HCT116 (cell line): ENCODE measurements around the gene HIVEP1.

Source experiments
- EZH2 ChIP-seq: fragments of 200-600 bp; sonication (generic); IDR thresholded peaks from 2 replicates; pipeline ENCODE4 v1.6.1; 2017; ENCODE audit warnings: antibody characterized with exemption, mixed run types
- EZH2phosphoT487 ChIP-seq: fragments of 200-600 bp; IDR thresholded peaks from 2 replicates; pipeline ENCODE4 v1.6.1; 2018; ENCODE audit warnings: antibody characterized with exemption, borderline replicate concordance
- FOSL1 ChIP-seq: IDR thresholded peaks from 2 replicates; pipeline ENCODE4 v1.6.1; 2012; ENCODE audit warnings: low read depth
- POLR2A ChIP-seq: IDR thresholded peaks from 2 replicates; pipeline ENCODE4 v1.7.0; 2011; ENCODE audit warnings: borderline replicate concordance; ENCODE audit not compliant: insufficient read depth, insufficient read length; ENCODE audit errors: extremely low read depth
- POLR2AphosphoS5 ChIP-seq: IDR thresholded peaks from 2 replicates; pipeline ENCODE4 v1.6.1; 2011; ENCODE audit warnings: mild to moderate bottlenecking, low read depth, low read length, moderate library complexity
- TF ChIP-seq, protein P1 (sequence below), 3 experiments: fragments of 200-600 bp in 1 of 3; sonication (generic) in 1 of 3; IDR thresholded peaks in 2 of 3; conservative IDR thresholded peaks in 1 of 3; 2 replicates each; pipeline ENCODE4 v1.5.1; 2012 to 2017; ENCODE audit warnings: low read depth in 2 of 3, low read length in 2 of 3, antibody characterized with exemption in 1 of 3, borderline replicate concordance in 1 of 3, control low read depth in 1 of 3, mild to moderate bottlenecking in 1 of 3, mixed read lengths in 1 of 3, mixed run types in 1 of 3, moderate library complexity in 1 of 3; ENCODE audit not compliant: insufficient read depth in 1 of 3
- TF ChIP-seq, protein P2 (sequence below): IDR thresholded peaks from 2 replicates; pipeline ENCODE4 v1.6.1; 2011; ENCODE audit warnings: mild to moderate bottlenecking, low read length, moderate library complexity; ENCODE audit not compliant: insufficient replicate concordance; ENCODE audit errors: extremely low read depth

DNA sequence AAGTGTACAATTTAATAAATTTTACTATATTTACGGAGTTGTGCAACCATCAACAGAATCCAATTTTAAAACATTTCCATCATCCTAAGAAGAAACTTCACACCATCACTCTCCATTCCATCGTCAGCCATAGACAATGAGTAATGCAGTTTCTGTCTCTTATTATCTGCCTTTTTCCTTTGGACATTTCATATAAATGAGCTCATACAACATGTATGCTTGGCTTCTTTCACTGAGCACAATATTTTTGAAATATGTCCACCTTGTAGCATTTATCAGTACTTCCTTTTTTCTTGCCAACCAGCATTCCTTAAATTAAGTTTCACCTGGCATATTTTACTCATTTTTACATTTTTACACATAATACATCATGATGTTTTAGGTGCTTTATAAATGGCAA lies 22.7 kb upstream of the HIVEP1 start:
- TF ChIP-seq, protein P1, sequence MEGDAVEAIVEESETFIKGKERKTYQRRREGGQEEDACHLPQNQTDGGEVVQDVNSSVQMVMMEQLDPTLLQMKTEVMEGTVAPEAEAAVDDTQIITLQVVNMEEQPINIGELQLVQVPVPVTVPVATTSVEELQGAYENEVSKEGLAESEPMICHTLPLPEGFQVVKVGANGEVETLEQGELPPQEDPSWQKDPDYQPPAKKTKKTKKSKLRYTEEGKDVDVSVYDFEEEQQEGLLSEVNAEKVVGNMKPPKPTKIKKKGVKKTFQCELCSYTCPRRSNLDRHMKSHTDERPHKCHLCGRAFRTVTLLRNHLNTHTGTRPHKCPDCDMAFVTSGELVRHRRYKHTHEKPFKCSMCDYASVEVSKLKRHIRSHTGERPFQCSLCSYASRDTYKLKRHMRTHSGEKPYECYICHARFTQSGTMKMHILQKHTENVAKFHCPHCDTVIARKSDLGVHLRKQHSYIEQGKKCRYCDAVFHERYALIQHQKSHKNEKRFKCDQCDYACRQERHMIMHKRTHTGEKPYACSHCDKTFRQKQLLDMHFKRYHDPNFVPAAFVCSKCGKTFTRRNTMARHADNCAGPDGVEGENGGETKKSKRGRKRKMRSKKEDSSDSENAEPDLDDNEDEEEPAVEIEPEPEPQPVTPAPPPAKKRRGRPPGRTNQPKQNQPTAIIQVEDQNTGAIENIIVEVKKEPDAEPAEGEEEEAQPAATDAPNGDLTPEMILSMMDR (IDR thresholded peaks at IDR 0.05 in 2 of 3, conservative IDR thresholded peaks at IDR 0.05 in 1 of 3; ENCODE audit: borderline replicate concordance in 1 of 3, insufficient read depth in 1 of 3, low read depth in 2 of 3, low read length in 2 of 3), result no peak
- TF ChIP-seq POLR2AphosphoS5 (no peak), EZH2phosphoT487 (no peak), POLR2A (no peak), EZH2 (no peak), FOSL1 (no peak)
- TF ChIP-seq, protein P2, sequence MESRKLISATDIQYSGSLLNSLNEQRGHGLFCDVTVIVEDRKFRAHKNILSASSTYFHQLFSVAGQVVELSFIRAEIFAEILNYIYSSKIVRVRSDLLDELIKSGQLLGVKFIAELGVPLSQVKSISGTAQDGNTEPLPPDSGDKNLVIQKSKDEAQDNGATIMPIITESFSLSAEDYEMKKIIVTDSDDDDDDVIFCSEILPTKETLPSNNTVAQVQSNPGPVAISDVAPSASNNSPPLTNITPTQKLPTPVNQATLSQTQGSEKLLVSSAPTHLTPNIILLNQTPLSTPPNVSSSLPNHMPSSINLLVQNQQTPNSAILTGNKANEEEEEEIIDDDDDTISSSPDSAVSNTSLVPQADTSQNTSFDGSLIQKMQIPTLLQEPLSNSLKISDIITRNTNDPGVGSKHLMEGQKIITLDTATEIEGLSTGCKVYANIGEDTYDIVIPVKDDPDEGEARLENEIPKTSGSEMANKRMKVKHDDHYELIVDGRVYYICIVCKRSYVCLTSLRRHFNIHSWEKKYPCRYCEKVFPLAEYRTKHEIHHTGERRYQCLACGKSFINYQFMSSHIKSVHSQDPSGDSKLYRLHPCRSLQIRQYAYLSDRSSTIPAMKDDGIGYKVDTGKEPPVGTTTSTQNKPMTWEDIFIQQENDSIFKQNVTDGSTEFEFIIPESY, result no peak
